Measurements from ENCODE around the gene MYH15. TPM values are rescaled to one million over a fixed set of nuclear protein-coding genes. Genes with fewer than 3 reads are reported as not detected.

MYH15 gene
- total RNA-seq, 4 donors from 2014 or later: 0.18 to 0.38 TPM; not detected in 2

GRCh38 chr3:108432431-108432830 is 78.0 kb downstream of the MYH15 start:
- TF ChIP-seq CTCF (IDR thresholded peaks at IDR 0.05) (no peak), POLR2A (IDR thresholded peaks at IDR 0.05) (no peak)
- no peak overlapping the region for H3K4me3 ChIP-seq
- H3K36me3 ChIP-seq: no peaks in the 10 kb centered on the region
- H3K9me3 ChIP-seq: no peaks in the 10 kb centered on the region
- DNase-seq: no peak
- no peaks in the 10 kb centered on the region for H3K4me1 ChIP-seq
- H3K27me3 ChIP-seq: no peaks in the 10 kb centered on the region
- H3K27ac ChIP-seq: no peak overlapping the region

GRCh38 chr3:108430540-108430939 is 79.9 kb downstream of the MYH15 start:
- Histone ChIP-seq H3K4me1 (no peaks in the 10 kb centered on the region), H3K36me3 (no peaks in the 10 kb centered on the region), H3K9me3 (no peaks in the 10 kb centered on the region), H3K4me3 (no peak overlapping the region), H3K27me3 (no peaks in the 10 kb centered on the region), H3K27ac (no peak overlapping the region)
- TF ChIP-seq POLR2A (IDR thresholded peaks at IDR 0.05) (no peak), CTCF (IDR thresholded peaks at IDR 0.05) (no peak)
- no peak for DNase-seq

- DNase-seq: no peak
- Histone ChIP-seq H3K36me3 (no peaks in the 10 kb centered on the region), H3K27ac (no peak overlapping the region), H3K9me3 (no peaks in the 10 kb centered on the region), H3K4me3 (no peak overlapping the region), H3K27me3 (no peaks in the 10 kb centered on the region), H3K4me1 (no peaks in the 10 kb centered on the region)
- TF ChIP-seq POLR2A (IDR thresholded peaks at IDR 0.05): no peak
- no peak for TF ChIP-seq CTCF (IDR thresholded peaks at IDR 0.05)
These were observed 81.8 kb downstream of the MYH15 start for GRCh38 chr3:108428586-108428985.

GRCh38 chr3:108420926-108421325 is 89.5 kb downstream of the MYH15 start:
- H3K4me1 ChIP-seq: no peaks in the 10 kb centered on the region
- no peaks in the 10 kb centered on the region for H3K9me3 ChIP-seq
- no peak for DNase-seq
- H3K27ac ChIP-seq: no peak overlapping the region
- TF ChIP-seq CTCF (IDR thresholded peaks at IDR 0.05) (no peak), POLR2A (IDR thresholded peaks at IDR 0.05) (no peak)
- H3K36me3 ChIP-seq: no peaks in the 10 kb centered on the region
- no peaks in the 10 kb centered on the region for H3K27me3 ChIP-seq
- no peak overlapping the region for H3K4me3 ChIP-seq

- Histone ChIP-seq H3K4me1 (no peaks in the 10 kb centered on the region), H3K27me3 (no peaks in the 10 kb centered on the region), H3K4me3 (no peak overlapping the region), H3K9me3 (no peaks in the 10 kb centered on the region), H3K27ac (no peak overlapping the region), H3K36me3 (no peaks in the 10 kb centered on the region)
- no peak for TF ChIP-seq POLR2A (IDR thresholded peaks at IDR 0.05)
- TF ChIP-seq CTCF (IDR thresholded peaks at IDR 0.05): no peak
- DNase-seq: no peak
These were observed 94.1 kb downstream of the MYH15 start for GRCh38 chr3:108416111-108416869.

All from Peyer's patch (tissue), 4 donors.